OCI-LY3 (cell line): Measurements from ENCODE around the gene POLD4.

Source experiments
- EZH2phosphoT487 ChIP-seq: fragments of 200-600 bp; shearing (Covaris generic); IDR thresholded peaks from 2 replicates; pipeline ENCODE4 v1.6.1; 2018; ENCODE audit warnings: antibody characterized with exemption, mixed run types, low read depth
- TF ChIP-seq, protein P1 (sequence below): fragments of 200-600, 300-600 bp; sonication (generic); IDR thresholded peaks from 2 replicates; pipeline ENCODE4 v1.5.1; 2014; ENCODE audit warnings: antibody characterized with exemption, low read length, low read depth

DNA sequence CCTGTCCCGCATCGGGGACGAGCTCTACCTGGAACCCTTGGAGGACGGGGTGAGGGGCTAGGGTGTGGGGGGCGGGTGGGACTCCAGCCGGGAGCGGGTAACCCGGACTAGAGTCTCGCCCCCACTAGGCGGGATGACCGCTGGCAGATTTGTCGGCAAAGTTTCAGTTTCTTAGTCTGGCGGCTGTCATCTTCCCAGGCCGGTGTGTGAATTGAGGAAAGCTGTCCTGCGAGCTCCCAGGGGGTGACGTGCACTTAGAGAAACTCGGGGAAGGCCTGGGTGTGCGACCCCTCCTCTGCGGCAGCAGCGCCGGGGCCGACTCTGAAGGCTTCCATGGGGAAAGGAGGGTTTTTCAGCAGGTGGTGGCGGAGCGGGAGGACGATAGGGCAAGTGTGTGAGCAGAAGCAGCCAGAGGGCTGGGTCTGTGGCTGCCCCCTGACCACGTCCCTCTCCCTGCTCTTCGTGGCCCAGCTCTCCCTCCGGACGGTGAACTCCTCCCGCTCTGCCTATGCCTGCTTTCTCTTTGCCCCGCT is 38.9 kb upstream of the POLD4 start:
- TF ChIP-seq, protein P1, sequence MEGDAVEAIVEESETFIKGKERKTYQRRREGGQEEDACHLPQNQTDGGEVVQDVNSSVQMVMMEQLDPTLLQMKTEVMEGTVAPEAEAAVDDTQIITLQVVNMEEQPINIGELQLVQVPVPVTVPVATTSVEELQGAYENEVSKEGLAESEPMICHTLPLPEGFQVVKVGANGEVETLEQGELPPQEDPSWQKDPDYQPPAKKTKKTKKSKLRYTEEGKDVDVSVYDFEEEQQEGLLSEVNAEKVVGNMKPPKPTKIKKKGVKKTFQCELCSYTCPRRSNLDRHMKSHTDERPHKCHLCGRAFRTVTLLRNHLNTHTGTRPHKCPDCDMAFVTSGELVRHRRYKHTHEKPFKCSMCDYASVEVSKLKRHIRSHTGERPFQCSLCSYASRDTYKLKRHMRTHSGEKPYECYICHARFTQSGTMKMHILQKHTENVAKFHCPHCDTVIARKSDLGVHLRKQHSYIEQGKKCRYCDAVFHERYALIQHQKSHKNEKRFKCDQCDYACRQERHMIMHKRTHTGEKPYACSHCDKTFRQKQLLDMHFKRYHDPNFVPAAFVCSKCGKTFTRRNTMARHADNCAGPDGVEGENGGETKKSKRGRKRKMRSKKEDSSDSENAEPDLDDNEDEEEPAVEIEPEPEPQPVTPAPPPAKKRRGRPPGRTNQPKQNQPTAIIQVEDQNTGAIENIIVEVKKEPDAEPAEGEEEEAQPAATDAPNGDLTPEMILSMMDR, result no peak
- TF ChIP-seq EZH2phosphoT487, result no peak
